HG02973 (cell line): ENCODE results near the gene PUM2.

Source experiments
- ATAC-seq: cut with Tn5 transposase; IDR thresholded peaks from one replicate; pipeline ENCODE4 v1.9.1; 2021; ENCODE audit warnings: moderate library complexity; ENCODE audit not compliant: unreplicated experiment

Gene PUM2

DNA sequence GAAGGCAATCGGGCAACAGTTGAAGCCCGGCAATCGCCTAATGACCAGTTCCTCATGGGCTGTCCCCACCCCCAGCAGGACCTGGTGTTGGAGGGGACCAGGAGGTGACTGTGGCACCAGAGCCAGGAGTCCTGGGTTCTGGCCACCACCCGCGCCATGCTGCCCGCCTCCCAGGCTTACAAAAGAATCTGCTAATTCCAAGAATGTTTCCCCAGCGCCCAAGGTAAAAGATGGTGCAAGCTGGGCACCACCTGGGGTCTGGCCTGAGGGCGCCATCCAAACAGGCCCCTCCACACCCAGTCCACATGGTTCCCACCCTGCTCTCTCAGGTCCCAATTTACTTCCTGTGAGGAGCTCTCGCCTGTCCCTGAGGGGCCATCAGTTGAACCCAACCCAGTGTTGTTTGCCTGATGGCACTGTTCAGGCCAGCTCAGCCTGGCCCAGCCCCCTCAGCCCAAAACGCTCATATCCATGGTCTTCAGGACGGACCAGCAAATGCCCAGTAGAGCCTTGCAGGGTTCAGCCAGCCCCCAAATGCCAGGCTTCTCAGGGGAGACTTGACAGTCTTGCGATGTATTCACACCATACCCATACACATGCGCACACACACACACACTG, 130.8 kb downstream of the PUM2 start:
- ATAC-seq: no peak

DNA sequence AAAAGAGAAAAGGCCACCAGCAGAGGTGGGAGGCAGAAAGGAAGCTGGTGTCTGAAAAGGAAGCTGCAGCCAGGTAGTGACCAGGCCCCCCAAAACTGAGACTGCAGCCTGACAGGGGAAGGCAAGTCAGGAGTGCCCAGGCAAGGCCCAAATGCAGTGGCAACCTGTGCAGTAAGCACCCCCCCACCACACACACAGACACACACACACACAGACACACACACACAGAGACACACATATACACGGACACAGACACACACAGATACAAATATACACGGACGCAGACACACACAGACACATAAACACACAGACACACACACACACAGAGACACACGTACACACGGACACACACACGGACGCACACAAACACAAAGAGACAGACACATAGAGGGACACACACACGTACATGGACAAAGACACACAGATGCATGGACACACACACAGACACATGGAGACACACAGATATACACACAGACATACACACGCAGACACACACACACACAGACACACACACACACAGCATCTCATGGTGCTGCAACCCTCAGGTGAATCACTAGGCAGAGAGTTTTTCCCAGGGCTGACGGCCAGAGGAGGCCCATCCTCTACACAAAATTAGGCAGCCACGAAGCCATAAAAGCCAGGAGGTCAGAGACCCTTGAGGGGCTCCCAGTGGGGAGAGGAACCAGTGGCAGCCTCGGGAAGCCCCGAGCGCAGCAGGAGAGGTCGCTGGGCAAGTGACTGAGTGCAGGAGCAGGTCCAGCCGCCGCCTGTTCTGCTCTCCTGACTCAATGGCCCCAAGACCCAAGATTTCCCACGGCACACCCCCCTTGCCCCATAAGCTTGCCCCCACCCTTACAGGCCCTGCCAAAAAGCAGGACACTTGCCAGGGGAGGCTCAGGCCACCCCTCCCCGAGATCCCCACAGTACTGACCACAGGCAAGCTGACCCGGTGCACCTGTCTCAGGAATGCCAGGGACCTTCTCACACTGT, 132.0 kb downstream of the PUM2 start:
- no peak for ATAC-seq

- no peak for ATAC-seq
These were observed 133.3 kb downstream of the PUM2 start for GRCh38 chr2:20217041-20217970.

DNA sequence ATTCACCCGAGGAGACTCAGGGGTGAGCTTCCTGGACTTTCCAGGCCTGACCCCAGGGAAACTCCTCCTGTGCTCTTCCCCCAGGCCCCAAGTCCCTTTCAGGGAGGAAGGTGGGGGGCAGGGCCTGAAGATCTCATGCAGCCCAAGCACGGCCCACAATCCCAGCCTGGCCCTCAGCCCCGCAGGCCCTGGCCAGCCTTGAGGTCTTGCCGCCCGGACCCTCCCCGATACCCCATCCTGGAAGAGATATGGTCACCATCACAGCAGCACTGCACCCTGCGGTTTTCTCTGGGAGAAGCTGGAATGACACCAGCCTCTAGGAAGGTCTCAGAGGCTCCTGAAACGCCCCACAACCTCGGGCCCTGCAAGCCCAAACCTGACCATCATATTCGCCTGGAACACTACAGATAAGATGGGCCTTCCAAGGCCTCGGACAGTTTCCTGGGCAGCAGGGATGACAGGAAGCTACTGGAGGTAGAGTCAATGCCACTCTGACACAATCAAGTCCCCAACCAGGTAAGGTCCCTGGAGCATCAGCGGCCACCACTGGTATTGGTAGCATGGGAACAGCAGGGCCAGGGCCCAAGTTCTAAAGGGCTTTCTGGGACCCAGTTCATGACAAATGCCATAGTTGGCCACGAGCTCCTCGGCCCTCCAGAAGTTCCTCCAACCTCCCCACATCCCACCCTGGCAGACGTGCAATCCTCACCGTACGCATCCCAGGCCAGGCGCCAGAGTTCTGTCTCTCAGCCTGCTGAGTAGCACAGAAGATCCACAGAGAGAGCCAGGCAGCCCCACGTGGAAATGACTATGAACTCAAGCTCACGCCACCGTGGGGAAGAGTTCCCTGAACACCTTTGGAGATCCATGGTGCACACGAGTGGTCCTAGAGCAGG, 134.3 kb downstream of the PUM2 start:
- no peak for ATAC-seq

DNA sequence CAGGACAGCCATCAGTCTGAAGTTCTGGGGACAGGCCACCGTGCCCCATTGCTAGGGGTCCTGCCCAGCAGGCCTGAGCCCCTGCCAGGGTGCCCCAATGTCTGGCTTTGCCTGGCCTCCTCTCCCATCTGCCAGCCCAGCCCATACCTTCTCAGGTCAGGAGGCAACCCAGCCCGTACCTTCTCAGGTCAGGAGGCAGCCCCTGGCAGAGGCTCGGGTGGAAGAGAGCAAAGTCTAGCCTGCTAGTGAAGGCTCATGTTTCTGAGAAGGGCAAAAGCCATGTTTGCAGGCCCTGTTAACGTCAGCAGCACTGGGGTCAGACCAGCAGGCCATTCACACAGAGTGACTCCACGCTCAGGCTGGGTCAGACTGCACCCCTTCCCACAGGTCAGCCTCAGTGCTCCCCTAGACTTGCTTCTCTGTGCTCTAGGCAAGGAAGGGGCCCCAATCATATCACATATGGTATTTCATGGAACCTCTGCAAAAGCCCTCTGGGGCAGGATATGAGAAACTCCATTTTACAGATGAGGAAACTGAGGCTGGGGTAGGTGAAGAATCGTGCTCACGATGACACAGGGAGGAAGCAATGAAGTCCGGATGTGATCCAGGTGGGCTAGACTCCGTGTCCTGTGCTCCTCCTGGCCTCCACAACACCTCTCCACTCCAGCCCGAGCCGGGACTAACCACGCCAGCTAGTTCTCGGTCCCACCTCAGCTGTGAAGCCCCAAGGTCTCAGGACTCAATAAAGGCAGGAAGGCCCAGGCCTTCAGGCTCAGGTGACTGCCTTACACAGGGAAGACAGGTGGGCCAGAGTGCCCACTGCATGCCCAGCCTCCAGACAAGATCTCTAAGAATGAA, 135.2 kb downstream of the PUM2 start:
- no peak for ATAC-seq

- ATAC-seq: no peak
These were observed 136.0 kb downstream of the PUM2 start for GRCh38 chr2:20214566-20215182.

DNA sequence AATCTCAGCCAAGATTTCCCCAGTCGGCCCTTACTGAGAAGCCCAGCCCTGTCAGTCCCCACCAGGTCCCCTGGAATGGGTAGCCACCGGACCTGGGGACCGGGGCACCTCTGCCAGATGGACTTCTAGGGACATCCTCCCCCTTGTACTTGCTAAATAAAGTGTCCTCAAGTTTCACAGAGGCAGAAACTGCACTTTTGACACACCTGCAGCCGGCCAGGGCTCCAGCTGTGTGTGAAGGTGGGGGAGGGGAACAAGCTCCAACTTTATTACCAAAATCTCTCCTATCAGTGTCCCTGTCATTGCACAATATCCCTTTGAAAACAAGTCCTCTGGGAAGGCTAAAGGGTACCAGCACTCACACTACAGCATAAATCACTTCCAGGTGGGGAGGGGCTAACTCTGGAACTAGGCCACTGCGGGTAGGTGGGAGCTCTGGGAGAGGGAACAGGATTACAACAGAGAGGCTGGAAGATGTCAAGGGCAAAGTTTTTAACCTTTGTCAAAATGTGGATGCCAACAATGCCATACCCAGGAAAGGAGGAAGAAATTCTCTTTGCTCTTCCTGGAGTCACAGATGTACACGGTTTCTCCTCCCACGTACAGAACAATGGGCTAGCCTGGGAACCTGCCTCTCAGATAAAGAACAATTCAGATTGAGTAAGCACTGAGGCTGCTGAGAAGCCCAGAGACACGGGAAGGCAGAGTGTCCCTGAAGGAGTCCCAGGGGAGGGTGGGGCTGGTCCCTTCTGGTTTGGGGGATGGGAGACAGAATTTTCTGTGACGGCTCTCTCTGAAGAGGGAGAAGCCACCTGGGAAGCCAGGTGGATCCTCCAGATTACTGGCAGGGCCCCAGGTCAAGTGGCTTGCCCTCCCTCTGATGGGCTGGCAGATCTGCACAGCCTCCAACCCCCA, 136.7 kb downstream of the PUM2 start:
- ATAC-seq: no peak

- ATAC-seq: no peak
These were observed 137.7 kb downstream of the PUM2 start for GRCh38 chr2:20212871-20213503.

DNA sequence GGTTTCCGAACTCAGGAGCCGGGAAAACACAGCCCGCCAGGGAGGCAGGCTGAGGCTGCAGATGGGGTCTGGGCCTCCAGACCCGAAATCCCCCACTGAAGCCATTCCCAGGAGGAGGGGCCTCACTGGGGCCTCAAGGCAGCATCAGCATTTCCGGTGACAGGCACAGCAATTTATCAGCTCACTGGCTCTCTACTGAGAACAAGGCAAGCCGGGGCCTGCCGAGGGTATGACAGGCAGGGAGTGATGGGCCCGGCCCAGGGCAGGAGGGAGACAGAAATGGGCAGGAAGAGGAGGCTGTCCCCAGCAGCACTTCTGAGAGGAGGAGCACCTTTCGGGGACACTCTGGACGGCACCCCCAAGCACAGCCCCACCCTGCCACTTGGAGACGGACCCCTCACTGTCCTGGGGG, 138.2 kb downstream of the PUM2 start:
- ATAC-seq: no peak

DNA sequence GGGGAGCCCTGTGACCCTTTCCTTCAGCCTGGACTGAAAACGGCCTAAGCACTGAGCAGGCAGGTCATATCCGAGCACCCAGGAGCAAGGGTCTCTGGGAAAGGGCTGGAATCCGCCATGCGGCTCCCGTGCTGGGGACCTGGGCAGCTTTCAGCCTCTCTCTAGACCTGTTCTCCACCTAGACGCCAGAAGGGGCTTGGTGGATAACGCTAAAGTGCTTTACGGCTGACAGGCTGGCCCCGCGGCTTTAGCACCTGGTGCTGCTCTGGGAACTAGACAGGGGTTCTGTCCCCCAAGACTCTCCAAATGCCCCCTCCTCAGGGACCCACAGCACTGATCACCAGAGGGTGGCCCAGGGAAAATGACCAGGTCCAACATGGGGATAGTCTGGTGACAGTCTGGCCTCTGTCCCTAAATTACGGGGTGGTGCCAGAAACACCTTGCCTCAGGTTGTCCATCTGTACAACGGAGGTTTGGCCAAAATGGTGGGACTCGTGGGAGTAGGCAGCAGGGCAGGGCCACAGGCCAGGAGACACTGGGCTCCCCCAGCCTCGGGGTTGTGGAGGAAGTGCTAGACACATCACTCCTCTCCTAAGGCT, 138.7 kb downstream of the PUM2 start:
- ATAC-seq: no peak

- no peak for ATAC-seq
These were observed 139.2 kb downstream of the PUM2 start for GRCh38 chr2:20211420-20211819.

DNA sequence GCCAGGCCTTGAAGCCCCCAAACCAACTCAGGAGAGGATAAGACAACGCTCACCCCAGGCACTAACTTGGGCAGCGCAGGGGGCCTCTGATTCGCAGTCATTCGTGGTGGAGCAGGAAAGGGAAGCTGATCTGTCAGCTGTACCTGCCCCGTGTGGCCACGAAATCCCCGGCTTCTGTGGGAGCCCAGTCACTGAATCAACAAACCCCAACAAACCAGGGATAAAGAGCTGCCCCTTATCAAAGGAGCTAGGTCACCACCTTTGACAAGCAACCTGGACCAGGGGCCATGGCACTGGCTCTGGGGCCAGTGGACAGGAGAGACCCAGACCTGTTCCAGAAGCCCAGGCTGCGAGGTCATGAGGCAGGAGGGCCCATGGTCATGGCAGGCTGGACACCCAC, 140.2 kb downstream of the PUM2 start:
- no peak for ATAC-seq

DNA sequence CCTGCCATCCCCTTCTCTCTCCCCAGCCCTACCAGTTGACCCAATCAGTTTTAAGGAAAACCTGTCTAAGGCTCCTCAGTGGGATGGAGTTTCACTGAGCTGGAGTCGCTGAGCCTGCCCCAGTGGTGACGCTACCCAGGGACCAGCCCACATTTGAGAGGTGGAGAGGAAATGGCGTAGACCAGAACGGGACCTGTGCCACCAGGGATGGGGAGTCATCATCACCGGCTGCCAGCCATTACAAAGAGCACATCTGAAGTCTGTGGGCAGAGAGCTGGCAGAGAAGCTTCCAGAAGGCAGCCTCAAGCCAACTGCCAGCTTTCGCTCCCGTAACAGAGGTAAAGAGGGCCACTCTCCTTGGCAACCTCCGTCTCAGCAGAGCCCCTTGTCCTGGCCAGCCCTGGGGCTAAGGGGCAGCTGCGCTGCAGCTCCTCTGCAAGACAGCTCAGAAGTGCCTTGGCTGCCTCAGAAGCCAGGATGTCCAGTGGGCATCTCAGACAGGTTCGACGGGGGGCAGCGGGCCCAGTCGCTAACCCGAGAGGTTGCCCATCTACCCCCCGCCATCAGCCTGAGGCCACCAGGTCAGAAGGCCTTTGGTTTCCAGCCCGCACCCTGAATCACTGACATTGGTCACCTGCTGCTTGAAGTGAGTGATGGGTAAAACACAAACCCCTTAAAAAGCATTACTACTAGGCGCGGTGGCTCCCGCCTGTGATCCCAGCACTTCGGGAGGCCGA, 141.1 kb downstream of the PUM2 start:
- ATAC-seq: no peak

GRCh38 chr2:20208476-20208859, 142.2 kb downstream of the PUM2 start:
- no peak for ATAC-seq

DNA sequence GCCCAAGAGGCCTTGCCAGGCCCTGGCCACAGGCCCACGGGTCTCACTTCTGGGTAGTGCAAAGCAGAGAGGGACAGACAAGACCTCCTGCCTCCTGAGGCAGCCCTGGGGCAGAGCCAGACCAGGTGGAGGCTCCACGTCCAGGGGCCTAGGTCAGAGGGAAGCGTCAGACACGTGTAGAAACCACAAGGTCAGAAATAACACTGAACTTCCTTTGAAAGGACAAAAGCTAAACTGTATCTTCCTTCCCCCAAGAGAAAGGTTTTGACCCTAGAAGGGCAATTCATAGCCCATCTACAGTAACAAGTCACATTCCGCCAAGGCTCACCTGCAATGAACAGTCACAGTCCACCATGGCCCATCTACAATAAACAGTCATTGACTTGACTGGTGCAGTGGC, 143.6 kb downstream of the PUM2 start:
- ATAC-seq: no peak

DNA sequence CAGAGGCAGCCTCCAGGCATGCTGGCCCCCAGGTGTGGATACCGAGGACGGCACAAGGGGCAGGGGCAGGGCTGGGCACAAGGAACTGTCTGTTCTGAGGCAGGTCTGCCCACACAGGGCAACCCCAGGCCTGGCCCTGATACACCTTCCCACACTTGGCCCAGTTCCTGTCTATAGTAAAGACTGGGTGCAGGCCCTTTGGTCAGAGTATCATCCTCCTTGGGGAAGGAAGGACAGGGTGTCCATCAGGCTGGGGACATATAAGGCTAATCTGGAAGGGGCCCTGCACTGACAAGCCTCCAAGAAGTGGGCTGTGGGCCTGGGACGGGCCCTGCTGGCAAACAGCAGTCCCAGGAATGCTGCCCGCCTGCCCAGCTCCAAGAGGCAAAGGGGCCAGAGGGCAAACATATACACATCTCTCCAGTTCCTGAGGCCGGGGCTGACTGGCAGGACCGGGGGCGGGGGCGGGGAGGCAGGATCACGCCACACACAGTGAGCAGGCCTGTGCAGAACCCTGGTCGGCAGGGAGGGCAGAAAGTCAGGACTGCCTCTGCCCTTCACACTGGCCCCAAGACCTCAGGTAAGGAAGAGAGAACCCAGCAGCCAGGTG, 144.6 kb downstream of the PUM2 start:
- no peak for ATAC-seq
